NCI-H345 treated with DMSO at 0.1 percent for 48 hours (cell line): ENCODE data around the gene LBR.
"Not testable (repeated sequence)": the region's sequence is repeated elsewhere in the genome, so short reads cannot be mapped to it uniquely, and the experiment has no call there.

Source experiments
- DNase-seq: peaks from one replicate; lab custom pipeline; 2025; ENCODE audit not compliant: unreplicated experiment; lab: John Stamatoyannopoulos, UW

The LBR gene

DNA sequence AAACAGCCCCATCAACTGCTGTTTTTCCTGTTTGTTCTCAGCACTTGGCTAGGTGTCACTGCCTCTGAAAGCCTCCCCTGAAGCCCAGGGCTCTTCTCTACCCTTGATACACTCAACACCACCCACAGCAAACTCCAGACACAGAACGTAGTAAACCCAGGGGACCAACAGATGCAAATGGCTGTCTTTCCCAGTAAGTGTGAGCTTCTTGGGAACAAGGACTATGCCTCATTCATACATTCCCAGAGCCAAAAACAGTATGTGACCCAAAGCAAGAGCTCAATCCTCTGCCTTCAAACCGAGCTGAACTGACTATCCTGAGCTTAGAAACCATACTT, 4.4 kb downstream of the LBR start:
- peak; percentile 28 for DNase-seq

DNA sequence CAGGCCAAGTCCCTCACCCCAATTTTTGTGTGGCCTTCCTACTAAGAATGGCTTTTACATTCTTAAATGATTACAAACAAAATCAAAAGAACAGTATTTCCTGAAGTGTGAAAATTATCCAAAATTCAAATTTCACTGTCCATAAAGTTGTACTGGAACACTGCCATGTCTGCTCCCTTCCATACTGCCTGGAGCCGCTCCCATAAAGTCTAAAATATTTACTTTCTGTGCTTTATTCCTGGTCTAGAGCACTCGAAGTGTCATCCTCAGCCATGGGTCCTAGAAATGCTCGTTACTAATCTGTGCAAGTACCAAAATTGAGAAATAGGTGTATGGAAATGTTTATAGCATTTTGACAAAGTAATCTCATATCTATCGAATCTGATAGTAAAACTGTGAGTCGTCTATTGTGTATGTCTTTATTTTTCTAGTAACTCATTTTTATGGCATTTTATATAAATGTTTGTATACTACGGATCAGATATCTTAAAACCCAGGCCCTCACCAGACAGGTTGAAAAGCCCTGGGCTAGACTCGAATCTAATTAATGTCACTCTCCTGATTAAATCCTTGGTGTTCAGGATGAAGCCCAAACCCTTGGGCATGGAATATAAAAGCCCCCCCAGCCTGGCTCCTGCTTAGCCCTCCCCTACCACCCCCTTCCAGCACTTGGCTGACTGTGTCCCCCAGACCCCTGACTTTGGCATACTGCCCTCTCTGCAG, 4.9 kb downstream of the LBR start:
- DNase-seq = no peak

DNA sequence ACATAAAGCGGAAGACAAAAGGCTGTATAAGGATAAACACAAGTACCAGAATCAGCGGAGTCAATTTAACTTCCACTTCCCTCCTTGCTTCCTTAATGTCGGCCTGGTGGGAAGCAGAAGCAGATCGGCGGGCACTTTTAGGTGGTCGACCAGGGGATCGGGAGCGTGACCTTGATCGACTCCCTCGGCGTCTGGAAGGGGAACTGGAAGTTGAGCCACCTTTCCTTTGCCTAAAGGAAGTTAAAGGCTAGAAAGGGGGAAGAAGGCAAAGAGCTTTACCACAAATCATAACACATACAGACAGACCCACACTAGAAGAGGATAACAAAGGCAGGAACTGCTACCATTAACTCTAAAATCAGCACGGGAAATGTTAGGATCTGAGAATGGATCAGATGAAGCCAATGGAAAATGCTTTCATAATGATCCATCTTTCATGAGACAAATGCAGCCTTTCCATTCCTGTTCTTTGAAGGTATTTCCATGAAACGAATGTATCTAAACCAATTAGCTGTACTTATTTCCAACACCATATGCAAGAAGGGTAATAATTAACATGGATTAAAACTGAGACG, 5.7 kb downstream of the LBR start:
- no peak for DNase-seq

DNA sequence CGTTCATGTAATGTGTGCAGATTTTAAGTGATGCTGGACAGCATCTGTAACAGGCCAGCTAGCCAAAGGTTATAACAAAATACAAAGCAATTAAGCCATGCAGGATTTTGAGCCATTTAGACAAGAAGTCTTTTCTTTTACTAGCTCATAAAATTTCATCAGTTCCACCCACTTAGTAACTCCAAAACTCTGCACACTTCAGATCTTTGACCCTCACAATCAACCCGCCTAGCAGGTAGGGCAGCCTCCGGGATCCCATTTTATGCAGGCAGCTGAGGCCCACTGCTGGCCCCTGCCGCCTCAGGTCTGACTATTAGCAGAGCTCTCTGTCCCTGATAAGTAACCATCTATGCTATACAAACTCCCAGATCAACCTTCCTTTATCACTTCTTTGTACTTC, 9.2 kb downstream of the LBR start:
- DNase-seq = no peak

DNA sequence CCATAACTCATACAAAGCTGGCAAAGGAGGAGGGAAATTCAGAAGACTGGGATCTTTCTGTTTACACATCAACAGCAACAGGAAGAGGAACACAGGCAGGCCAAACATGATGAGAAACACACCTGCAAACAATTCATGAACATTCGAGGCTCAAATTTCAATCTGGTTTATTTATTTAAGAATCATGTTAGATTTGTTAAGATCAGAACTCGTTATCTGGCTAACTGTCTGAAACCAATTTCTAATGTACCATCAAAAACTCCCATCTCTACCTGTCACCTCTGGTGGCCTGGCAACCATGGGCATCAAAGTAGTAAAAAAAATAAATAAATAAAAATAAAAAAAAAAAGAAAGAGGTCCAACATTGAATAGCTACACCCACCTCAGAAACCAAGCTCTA, 9.8 kb downstream of the LBR start:
- DNase-seq = no peak

DNA sequence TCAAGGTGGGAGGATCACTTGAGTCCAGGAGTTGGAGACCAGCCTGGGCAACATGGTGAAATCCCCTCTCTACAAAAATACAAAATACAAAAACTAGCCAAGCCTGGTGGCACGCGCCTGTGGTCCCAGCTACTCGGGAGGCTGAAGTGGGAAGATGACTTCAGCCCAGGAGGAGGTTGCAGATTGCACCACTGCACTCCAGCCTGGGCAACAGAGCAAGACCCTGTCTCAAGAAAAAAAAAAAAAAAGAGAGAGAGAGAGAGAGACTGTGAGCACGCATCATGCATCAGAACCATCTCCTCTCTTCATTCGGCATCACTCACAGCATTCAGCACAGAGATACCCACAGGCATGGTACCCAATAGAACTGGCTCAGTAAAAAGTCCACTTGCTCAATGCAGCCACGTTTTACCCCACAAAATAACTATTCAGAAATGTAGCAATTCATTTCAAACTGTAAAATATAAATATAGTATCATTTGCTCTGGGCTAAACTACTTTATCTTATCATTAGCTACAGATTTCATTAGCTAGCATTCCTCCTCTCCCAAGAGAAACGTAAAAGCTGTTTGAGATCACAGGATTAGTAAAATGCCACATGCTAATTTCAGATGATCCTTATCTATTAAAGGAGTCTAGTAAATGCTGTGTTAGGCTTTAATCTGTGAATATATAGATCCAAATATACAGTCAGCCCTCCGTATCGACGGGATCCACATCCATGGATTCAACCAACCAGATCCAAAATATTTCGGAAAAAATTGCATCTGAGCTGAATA, 11.7 kb downstream of the LBR start:
- no peak for DNase-seq

DNA sequence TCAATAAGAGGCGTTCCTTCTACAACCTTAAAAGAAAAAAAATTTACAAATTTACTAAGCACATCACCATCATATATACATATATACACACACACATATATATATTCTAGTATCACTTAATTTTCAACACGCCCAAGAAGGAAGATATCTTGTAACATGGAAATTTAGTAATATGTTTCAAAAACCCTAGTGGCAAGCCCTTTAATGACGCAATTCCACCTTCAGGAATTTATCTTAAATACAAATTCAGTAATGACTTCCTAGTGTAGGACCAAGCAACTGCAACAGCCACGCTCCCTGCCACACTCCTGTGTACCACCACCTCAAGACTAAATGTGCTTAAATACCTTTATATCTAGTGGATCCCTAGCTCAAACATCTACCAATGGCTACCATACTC, 12.5 kb downstream of the LBR start:
- no peak for DNase-seq

DNA sequence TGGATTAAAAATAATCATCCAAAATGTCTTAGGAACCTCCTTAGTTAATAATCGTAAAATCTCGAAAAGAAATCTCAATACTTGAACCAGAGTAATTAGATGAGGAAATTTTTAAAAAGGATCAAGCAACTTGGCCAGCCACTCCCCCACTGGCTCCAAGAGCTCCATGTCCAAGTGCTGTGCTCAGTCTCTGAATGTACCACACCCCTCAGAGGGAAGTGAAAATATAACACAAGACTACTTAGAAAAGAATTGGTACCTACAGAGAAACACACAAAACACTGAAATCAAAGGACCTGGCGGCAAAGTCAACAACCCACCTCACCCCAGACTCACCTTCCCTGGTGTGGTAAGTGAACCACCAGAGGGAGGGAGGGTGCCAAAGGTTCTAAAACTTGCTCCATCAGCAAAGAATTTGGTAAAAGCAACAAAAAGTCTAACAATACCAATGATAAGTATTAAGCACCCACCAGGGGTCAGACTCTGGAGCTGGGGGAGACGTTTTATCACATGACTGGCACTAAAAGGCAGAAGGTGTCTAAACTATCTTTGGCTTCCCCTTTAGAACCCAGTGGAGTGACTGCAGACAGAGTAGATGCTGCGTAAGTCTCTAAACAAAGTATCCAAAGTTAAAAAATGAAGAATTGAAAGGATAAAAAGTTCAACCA, 14.0 kb downstream of the LBR start:
- DNase-seq = no peak

DNA sequence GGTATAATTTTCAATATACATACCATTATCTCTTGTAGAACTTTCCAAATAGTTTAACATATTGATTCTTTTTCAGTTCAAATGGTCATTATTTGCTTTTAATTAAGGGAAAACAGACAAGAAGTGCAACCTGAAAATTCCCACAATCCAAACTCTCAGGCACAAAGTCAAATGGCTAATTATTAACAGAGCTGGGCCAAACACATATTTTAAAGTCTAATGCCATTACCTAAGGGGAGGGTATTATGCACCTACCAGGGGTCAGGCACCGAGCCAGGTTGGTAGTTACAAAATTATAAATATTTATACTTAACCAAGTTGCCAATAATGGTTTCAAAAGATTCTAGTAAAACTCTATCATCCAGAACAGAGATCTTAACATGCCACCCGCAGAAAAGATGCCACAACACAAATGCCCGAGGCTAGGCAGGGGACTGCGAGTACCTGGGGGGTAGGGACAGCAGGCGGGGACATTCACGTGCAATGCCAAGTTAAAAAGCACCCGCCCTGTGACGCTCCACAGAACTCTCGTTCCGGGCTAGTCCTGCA, 15.0 kb downstream of the LBR start:
- no peak for DNase-seq

DNA sequence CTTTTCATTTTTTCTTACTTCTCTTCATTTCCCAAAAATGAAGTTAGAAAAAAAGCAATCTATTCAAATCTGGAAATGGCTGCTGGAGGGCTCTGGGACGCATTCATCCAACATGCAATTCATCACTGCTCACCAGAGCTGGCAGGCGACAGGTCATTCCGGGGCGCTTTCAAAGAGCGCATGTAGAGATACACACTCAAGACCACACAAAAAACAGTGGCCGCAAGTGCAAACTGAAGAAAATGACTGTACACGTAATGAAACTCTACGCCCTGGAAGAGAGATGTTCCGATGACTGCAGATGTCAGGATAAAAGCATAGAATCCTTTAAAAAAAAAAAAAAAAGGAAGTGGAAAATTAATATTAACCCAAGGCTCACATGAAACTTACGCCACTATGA, 15.5 kb downstream of the LBR start:
- DNase-seq = no peak

DNA sequence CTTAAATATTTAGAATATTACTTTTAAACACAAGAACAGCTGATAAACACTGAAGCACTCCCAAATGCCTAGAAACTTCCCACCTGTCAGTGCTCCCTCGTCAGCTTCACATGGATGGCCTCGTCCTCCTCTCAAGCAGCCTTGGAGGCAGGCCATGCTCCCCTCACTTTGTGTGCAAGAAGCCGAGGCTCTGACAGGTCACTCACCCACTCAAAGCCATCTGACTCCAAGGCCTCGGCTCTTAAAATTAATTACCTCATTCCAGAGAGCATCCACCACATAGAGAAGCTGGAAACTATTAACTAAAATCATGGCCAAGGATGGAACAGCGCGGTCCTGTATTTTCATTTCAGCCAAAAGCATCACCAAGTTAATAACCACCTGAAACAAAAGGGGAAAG, 17.8 kb downstream of the LBR start:
- DNase-seq = no peak

DNA sequence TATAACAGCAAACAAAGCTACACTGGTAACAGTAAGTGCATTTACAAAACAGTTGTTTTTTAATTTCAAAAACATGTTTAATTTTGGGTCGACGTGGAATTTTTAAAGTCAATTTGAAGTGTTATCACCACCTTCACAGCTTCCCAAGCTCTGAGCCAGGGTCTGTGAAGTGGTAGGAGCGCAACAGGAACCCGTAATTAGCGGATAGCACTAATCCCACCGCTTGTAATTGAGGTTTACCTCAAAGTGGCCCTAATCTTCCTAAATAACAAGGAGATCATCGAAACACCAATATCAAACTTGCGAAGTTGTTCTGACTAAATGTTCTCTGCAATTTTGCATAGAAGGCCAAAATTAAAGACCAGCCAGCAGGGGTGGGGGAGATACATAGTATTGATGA, 18.8 kb downstream of the LBR start:
- no peak for DNase-seq

DNA sequence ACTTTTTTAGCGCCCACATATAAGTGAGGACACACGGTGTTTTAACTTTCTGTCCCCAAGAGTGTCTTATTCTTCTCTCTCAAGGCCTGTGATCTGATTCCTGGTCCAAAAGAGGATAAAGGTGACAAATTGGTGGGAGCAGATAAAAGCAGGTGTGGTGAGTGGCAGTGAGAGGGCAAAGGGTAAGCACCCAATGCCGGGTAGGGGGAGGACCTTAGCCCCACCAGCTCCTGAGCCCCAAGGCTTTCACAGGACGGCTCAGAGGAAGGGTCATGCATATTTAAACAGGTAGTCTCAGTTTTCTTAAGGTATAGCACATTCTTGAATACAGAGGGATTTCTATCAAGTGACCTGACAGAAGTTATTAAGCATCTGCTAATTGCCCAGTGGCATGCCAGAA, 19.6 kb downstream of the LBR start:
- DNase-seq = no peak

DNA sequence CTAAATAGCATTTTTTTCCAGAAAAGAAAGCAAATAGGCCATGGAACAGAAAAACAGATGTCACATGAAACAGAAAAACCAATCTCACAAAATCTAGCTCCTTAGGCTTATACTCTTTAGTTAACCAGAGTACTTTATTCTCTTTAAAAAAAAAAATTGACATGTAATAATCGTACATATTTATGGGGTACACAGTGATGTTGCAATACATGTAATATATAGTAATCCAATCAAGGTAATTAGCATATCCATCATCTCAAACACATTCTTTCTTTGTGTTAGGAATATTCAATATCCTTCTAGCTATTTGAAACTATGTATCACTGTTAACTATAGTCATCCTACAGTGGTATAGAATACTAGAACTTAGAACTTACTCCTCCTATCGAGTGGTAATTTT, 20.1 kb downstream of the LBR start:
- DNase-seq = no peak

DNA sequence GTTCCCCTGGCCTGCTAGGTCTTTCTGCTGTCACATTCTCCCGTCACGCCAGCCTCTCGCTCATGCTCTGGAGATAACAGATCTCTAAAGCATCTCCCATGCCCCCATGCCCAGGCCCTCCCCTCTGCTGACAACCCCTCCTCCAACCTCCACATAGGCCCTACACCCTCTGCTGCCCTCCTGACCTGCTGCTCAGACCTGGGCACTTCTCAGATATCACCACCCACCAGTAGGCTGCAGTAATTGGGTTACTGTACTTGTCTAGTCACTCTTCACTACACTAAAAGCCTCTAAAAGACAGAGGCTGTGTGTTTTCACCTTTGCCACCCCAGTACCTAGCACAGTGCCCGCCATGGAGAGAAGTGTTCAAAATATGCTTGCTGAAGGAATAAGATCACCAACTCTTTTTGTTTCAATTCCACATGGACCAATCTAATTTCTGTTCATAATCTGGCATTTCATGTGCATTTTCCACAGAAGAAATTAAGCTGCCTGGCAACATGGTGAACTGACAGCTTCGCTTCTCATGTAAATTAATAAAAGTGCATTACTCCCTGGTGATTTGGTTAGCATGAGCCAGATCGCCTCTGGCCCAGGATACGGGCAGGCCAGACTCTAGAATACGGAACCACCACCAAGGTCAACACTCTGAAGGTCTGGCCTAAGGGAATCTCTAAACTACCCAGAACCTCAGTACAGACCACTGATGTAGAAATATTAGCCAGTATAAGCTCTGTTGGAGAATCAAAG, 20.7 kb downstream of the LBR start:
- no peak for DNase-seq

DNA sequence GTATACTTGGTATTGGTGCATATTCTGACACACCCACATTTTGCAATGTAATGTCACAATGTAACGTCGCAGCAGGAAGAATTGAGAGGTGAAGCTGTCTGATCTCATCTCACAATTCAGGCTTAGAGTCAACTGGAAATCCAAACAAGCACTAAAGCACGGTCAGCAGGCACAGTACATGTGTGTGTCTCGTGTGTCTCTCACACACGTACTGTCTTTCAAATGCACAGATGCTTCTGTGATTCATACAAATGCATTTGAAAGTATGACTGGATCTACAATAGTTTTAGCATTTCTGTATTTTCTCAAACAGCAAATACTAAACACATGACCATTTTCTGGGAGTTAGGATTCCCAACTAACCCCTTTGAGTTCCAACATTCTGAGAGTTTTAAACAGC, 26.9 kb downstream of the LBR start:
- no peak for DNase-seq

DNA sequence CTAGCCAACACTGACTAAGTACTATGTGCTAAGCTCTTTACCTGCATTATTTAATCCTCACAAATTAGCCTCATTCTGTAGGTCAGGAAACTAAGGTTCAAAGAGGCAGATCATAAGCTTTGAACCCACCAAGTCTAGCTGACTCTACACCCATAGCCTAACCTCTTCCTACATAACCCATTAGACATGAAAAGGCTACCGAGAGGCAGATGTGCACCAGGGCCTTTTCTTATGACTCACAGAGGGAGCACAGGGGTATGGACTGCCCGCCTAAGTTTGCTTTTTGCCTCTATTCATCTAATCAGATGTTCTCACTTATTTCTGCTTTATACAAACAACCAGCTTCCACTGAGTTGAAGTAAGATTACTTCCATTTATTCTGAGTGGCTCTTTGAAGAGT, 31.5 kb downstream of the LBR start:
- no peak for DNase-seq

DNA sequence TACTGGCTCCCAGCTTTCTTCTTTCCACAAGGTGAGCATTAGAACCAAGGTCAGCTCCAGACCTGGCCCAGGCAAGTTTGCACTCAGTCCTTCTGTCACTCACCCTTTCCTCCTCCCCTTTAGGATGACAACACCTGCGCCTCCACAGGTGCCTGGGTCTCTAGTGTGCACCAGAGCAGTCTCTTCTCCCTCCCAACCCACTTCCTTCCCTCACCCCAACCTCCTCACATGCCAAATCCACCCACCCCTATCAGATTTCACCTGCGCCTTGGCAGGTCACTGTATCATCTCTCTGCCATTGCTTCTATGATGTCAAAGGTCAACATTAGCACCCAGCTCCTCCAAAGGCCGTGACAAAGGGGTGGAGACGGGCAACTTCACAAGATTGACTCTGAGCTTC, 38.0 kb downstream of the LBR start:
- DNase-seq = no peak

DNA sequence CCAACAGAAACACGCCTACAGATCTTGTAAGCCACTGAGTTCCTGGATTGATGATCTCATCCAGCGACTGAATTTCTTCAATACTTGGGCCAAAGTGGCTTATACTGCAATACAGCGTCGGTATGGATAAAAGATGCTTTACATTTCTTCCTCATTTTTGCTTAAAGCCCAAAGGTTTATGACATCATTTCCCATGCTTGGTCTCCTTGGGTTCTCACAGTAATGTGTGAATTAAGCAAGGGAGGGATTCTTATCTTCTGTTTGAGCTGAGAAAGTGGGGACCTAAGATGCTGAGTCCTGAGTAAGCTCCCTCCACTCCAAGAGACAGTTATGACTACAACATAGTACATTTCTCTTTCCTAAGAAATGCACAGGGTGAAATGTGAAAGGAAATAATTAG, 39.5 kb downstream of the LBR start:
- no peak for DNase-seq

DNA sequence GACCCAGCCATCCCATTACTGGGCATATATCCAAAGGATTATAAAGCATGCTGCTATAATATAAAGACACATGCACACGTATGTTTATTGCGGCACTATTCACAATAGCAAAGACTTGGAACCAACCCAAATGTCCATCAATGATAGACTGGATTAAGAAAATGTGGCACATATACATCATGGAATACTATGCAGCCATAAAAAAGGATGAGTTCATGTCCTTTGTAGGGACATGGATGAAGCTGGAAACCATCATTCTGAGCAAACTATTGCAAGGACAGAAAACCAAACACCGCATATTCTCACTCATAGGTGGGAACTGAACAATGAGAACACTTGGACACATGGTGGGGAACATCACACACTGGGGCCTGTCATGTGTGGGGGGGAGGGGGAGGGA, 41.0 kb downstream of the LBR start:
- DNase-seq = not testable (repeated sequence)

DNA sequence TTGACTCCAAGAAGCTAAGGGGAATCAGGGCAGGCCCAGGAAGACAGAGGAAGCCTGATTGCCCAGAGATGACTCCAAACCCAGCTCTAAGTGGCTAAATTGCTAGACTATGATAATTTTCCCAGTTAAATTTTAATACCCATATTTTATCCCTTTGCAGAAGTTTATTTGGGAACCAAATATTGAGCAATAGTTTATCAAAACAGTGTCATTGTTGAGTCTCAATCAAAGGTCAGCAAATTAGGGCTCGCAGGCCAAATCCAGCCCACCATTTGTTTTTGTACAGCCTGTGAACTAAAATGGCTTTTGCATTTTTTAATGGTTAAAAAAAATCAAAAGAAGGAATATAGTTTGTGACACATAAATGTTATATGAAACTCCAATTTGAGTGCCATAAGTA, 47.1 kb downstream of the LBR start:
- no peak for DNase-seq
